GM12874 (cell line): ENCODE measurements around the gene NSMCE1.

Source experiments
- TF ChIP-seq, protein P1 (sequence below): IDR thresholded peaks from 2 replicates; pipeline ENCODE4 v1.5.1; 2011; ENCODE audit warnings: low read depth, mild to moderate bottlenecking, control low read depth, low read length, moderate library complexity; ENCODE audit not compliant: insufficient read depth

The NSMCE1 gene

GRCh38 chr16:27218756-27219155 lies 49.8 kb downstream of the NSMCE1 start:
- TF ChIP-seq, protein P1, sequence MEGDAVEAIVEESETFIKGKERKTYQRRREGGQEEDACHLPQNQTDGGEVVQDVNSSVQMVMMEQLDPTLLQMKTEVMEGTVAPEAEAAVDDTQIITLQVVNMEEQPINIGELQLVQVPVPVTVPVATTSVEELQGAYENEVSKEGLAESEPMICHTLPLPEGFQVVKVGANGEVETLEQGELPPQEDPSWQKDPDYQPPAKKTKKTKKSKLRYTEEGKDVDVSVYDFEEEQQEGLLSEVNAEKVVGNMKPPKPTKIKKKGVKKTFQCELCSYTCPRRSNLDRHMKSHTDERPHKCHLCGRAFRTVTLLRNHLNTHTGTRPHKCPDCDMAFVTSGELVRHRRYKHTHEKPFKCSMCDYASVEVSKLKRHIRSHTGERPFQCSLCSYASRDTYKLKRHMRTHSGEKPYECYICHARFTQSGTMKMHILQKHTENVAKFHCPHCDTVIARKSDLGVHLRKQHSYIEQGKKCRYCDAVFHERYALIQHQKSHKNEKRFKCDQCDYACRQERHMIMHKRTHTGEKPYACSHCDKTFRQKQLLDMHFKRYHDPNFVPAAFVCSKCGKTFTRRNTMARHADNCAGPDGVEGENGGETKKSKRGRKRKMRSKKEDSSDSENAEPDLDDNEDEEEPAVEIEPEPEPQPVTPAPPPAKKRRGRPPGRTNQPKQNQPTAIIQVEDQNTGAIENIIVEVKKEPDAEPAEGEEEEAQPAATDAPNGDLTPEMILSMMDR, result no peak

GRCh38 chr16:27217256-27217655 lies 51.3 kb downstream of the NSMCE1 start:
- TF ChIP-seq, protein P1, result no peak

DNA sequence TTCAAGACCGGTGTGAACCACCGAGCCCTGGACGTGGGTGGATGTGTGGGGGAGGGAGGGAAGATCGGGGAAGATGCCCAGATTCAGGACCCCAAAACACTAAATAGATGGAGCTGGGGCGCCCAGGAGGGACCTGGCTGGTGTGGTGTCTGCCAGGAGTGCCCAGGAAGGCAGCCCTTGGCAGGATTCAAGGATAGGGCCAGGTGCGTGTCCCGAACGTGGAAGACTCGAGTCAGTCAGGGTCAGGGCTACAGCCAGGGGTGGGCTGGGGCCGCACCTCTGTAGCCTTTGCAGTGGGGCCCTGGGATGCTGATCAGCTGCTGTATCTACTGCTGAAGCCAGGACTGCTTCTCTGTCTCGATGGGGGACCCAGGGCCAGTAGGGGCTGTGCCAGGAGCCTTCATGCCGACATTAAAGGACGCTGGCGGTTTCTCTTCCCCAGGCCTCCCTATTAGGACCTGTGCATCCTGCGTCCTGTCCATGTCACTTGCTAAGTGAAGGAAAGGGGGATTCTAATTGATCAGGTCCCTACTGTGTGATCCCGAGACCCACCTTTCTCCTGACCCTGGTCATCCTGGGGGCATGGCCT lies 52.2 kb downstream of the NSMCE1 start:
- TF ChIP-seq, protein P1, result no peak

- TF ChIP-seq, protein P1, result no peak
Measured at GRCh38 chr16:27215660-27216059, 52.9 kb downstream of the NSMCE1 start.

DNA sequence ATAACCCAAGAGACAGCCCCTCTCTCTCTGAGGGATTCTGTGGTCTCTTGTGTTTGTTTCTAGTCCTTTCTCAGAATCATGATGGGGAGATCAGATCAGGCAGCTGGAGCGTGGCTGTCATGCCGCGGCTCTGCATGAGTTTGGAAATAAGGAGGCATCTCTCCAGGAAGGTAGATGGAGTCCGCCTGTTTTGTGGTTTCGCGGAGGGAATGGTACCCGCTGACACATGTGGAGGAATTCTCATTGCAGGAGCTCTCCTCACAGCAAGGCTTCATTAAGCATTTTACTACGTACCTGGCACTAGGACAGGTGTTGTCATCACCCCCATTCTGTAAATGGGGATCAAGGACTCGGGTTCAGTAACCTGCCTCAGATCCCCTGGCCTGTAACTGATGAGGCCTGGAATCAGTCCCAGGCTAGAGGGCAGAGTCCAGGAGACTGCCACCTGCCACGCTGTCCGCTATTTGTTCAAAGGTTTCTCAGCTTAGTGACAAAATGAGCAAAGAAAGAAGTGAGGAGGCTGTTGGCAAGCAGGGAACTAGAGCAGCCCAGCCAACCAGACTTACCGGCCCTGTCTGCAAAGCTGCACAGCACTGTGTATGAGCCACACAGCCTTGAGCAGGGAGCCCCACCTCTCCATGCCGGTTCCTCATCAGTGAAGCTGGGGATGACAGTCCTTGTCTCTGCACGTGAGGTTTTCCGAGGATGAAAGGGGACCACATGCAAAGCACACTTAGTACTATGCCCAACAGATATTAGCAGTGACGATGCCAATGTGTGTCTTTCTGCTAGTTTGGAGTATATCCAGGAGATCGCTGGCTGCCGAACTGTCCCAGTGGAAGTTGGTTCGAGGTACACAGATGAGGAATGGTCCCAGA lies 54.2 kb downstream of the NSMCE1 start:
- TF ChIP-seq, protein P1, result no peak

DNA sequence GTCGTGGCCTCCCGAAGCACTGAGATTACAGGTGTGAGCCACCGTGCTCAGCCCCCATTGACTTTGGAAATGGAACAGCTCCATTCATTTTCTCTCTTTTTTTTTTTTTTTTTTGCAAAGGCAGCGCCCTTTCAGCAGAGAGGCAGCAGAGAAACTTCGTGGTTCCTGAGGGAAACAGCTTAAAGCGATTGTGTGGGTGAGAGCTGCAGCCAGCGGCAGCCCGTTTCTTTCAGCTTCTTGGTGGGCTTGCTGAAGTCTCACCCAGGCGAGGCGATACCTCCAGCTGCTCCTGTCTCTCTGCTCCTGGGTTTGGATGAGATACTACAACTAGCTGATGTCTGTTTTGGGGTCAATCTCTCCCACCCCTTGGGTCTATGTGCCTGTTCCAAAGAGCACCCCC lies 57.5 kb downstream of the NSMCE1 start:
- TF ChIP-seq, protein P1, result no peak

DNA sequence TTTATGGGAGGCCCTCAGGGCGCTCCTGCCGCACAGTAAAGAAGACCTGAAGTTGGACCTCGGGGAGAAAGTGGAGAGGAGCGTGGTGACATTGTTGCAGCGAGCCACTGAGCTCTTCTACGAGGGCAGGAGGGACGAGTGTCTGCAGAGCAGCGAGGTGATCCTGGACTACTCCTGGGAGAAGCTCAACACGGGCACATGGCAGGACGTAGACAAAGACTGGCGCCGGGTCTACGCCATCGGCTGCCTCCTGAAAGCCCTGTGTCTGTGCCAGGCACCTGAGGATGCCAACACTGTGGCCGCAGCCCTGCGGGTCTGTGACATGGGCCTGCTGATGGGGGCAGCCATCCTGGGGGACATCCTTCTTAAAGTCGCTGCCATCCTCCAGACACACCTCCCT lies 58.4 kb downstream of the NSMCE1 start:
- TF ChIP-seq, protein P1, result no peak
